Loucy (cell line): ENCODE measurements around the gene SPAG17.

Experiments used
- CTCF ChIP-seq: fragments of 200-600 bp; sonication (generic); conservative IDR thresholded peaks from 2 replicates; pipeline ENCODE4 v1.5.1; 2014; ENCODE audit warnings: mild to moderate bottlenecking, antibody characterized with exemption, low read length
- EZH2phosphoT487 ChIP-seq: fragments of 200-600 bp; IDR thresholded peaks from 2 replicates; pipeline ENCODE4 v1.6.1; 2018; ENCODE audit warnings: antibody characterized with exemption, mild to moderate bottlenecking, moderate library complexity, borderline replicate concordance

DNA sequence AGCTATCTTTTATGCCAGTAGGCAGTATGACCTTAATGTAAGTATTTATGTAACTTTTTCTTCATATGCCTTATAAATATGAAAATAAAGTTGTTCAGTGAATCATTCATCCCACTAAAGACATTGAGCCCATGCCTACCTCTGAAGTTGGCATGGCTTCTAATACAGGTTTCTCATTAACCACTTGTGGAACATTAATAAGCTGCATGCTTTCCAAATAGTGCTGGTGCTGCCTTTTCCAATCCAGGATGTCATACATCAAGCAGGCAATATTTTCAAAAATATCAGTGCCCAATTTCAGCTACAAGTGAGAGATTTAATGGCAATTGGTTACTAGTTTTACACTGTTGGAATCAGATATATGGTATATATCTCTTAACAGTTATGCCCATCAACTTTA, 92.0 kb downstream of the SPAG17 start:
- TF ChIP-seq CTCF (no peak), EZH2phosphoT487 (no peak)
